Measurements from ENCODE around the gene LRIT1.
A peak's percentile ranks its signal among the peaks of the same experiment; 100 is the strongest.
"Not testable (repeated sequence)": the region's sequence is repeated elsewhere in the genome, so short reads cannot be mapped to it uniquely, and the experiment has no call there.

The LRIT1 gene, protein sequence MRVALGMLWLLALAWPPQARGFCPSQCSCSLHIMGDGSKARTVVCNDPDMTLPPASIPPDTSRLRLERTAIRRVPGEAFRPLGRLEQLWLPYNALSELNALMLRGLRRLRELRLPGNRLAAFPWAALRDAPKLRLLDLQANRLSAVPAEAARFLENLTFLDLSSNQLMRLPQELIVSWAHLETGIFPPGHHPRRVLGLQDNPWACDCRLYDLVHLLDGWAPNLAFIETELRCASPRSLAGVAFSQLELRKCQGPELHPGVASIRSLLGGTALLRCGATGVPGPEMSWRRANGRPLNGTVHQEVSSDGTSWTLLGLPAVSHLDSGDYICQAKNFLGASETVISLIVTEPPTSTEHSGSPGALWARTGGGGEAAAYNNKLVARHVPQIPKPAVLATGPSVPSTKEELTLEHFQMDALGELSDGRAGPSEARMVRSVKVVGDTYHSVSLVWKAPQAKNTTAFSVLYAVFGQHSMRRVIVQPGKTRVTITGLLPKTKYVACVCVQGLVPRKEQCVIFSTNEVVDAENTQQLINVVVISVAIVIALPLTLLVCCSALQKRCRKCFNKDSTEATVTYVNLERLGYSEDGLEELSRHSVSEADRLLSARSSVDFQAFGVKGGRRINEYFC

DNA sequence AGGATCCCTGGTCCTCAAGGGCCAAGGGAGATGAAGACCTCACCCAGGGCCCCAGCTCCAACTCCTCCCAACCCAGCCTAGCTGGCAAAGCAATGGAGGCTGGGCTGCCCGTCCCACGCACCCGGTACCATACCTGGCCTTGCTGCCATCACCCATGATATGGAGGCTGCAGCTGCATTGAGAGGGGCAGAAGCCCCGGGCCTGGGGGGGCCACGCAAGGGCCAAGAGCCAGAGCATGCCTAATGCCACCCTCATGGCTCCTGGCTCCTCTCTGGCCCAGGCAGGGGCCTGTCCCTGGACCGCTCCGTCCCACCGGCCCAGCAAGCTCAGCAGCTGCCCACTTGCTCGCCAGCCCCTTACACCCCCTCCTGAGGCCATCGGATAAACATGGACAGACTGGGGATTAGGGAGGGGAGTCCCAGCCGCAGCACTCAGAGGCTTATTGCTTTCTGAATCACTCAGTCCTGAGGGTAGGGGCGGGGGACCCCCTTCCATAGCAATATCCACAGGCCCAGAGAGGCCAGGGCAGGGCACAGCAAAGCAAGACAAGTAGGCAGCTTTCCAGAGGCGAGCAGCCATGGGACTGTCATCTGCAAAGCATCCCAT is at the start of gene LRIT1:
TSS of gene LRIT1 (minus strand) at position 362 of the 606 bp plus-strand sequence. CDS start at position 255, 107 bp downstream.
- no peak for DNase-seq

DNA sequence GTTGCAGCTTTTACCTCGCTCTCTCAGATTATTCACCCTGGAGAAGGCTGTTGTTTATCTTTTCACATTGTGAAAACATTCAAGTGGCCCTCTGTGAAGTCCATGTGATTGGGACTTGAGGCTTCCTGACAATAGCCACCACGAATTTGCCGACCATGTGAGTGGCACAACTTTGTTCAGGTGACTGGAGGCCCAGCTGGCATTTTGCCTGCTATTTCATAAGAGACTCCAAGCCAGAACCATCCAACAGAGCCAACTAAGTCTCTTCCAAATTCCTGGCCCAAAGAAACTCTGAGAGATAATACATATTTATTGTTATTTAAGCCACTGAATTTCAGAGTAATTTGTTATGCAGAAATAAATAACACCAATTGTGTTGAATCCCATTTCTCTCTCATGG is 48.9 kb upstream of the LRIT1 start:
- DNase-seq, result no peak

DNA sequence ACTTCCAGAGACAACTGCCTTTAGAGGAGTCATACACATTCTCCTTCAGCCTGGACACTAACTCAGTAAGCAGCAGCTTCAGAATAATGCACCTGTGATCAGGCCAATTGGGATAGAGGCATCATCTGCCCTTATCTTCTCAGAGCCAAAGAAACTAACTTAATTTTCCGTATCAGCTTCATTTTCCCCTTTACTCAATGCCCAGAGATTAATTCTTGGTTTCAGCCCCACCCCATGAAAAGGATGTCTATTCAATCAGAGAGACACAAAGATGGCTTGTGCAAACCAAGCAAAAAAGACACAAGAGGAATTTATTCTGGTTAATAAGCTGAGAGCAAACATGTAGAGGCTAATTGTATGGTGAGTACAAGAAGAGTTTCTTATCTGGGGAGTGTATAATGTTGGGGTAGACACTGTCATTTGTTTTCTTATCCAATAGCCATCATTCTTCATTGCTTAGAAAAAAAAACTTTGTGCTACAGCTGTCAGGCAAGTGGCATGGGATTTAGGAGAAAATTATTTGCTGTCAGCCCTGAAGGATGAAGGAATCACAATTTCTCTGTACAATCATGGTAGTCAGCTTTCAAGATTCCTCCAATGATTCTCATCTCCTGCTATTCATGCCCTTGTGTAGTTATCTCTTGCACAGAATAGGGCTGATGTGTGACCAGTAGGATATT is 48.3 kb upstream of the LRIT1 start:
- DNase-seq, result no peak

DNA sequence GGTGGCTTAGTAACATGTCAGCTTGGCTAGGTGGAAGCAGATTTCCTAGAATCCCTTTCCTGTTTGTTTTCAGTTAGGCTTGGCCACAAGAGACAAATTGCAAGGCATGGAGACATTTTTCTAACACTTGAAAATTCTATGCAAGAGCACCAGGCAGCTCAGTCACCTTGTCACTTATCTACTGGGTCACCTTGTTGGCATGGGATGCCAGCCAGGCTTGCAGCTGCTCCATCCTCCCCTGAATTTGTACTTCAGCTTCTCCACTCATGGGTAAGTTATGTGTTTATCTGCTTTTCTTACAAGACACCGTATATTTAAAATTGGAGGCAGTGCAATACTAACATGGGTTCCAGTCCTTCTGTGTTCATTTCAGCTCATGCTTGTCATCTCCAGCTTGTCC is 46.8 kb upstream of the LRIT1 start:
- no peak for DNase-seq

DNA sequence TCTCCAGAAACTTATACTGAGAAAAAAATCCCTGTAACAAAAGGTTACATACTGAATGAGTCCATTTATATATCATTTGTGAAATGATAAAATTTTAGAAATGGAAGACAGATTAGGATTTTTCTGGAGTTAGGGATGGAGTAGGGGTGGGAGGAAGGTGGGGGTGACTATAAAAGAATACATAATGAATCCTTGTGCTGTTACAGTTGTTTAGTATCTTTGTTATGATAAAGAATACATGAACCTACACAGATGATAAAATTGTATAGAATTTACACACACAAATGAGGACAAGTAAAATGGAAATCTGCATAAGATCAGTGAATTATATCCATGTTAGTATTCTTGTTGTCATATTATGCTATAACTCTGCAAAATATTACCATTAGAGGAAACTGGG is 45.3 kb upstream of the LRIT1 start:
- DNase-seq, result no peak

DNA sequence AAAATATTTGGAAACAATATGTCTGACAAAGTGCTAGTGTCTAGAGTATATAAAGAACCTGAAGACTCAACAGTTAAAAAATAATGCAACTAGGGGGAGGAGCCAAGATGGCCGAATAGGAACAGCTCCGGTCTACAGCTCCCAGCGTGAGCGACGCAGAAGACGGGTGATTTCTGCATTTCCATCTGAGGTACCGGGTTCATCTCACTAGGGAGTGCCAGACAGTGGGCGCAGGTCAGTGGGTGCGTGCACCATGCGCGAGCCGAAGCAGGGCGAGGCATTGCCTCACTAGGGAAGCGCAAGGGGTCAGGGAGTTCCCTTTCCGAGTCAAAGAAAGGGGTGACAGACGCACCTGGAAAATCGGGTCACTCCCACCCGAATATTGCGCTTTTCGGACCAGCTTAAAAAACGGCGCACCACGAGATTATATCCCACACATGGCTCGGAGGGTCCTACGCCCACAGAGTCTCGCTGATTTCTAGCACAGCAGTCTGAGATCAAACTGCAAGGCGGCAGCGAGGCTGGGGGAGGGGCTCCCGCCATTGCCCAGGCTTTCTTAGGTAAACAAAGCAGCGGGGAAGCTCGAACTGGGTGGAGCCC is 38.6 kb upstream of the LRIT1 start:
- DNase-seq, result not testable (repeated sequence)

DNA sequence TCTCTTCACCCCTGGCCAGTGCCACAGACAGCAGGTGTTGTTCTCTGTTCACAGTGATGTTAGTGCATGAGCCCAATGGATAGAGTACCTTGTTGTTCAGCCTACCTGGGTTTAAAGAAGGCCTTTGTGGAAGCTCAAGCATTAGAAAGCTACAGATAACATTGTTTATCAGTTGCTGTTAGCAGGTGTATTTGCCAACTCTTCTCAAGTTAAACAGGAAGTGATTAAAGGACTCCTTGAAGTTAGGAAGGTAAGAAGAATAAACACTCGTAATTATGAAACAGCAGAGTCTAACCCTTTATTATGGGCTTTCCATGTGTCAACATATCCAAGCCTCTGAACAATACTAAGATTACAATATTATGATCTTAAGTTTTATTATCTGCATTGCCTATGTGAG is 29.4 kb upstream of the LRIT1 start:
- no peak for DNase-seq

DNA sequence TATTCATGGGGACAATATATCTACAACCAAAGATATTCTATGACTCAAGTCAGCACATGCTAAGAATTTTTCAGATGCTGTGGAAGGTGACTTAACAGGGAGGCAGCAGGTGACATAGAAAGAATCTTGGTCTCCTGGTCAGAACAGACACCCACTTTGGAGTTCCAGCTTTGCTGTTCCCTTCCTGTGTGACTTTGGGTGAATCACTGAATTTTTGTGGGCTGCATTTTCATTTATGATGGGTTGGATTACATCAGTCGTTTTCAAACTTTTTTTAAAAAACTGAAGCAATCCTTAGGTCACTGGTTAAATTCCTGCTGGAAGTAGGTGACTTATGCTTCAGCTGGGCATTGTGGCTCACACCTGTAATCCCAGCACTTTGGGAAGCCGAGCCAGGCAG is 28.4 kb upstream of the LRIT1 start:
- no peak for DNase-seq

DNA sequence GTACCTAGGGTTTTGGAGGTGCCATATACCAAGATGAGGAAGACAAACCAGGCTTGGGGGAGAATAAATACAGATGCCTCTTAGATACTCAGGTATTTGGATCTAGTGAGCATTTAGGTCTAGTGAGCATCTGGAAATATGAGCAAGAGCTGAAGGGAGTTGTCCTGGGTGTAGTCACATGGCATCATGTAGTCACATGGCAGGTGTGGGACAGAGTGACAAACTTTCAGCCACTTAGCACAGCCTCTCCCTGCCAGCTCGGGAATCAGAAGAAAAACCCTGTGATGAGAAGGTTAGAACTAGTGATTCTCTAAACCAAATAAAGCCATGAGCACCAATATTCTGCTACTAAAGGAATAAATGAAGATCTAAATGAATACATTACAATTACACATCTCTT is 27.8 kb upstream of the LRIT1 start:
- DNase-seq, result no peak

DNA sequence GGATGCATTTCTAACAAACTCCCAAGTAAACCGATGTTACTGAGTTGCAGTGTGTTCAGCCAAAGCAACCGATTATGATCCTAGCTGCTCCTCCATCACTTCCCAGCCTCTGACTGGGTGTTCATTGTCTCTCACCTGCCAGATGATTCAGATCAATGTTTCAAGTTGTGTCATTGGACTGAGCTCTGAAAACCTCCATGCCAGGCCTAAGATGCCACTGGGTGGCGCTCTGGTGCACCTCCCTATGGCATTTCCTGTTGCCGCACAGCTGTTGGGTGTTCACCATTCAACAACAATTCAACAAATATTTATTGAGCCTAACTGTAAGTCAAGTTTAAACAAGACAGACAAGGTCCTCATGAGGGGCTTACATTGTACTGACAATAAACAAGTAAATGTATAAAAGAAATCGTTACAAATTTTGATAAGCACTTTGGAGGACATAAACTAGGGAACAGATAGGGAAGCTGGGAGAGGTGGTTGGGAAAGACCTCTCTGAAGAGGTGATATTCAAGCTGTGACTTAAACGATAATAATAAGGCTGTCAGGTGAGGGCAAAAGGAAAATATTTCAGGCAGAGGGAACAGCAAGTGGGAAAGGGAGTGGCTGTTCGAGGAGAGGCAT is 26.3 kb upstream of the LRIT1 start:
- no peak for DNase-seq

DNA sequence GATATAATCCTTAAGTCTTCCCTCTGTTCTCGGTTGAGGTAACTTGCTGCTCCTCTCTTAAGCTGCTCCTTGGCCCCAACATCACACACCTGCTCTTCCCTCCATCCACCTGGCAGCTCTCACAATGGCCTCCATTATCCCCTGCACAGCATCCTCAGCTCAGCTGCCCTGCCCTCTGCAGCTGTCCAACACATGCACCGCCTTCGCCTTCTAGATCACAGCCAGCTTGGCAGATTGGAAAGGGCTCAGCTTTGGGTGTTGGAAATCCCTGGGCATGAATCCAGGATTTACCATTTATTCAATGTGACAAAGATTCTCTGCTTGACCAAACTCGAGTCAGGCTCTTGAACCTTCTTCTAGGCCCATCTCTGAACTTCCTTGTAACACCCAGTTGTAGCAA is 24.1 kb upstream of the LRIT1 start:
- DNase-seq, result no peak

DNA sequence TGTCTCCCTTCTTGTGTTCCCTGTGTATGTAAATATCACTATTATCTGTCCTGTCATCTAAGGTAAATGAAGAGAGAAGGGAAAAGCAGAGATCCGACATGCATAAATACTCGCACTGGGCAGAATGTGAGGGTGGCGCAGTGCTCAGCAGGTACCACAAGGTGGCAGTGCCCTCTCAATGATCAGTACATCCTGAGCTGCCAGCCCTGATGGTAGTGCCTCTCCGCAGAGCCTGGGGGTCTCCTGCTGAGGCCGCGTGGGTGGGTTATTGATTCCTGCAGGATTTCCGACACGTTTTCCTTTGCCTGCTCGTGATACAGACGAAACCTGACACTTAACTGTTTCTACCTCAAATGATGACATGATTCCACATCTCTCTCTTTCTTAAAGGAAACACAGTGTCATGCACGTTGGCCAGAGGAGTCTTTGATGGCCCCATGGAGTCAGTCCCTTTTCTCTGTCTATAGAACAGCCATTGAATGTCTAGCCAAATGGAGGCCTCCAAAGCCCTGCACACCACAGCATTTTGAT is 23.3 kb upstream of the LRIT1 start:
- DNase-seq, result peak in 1 of 2 experiments; percentile 23

DNA sequence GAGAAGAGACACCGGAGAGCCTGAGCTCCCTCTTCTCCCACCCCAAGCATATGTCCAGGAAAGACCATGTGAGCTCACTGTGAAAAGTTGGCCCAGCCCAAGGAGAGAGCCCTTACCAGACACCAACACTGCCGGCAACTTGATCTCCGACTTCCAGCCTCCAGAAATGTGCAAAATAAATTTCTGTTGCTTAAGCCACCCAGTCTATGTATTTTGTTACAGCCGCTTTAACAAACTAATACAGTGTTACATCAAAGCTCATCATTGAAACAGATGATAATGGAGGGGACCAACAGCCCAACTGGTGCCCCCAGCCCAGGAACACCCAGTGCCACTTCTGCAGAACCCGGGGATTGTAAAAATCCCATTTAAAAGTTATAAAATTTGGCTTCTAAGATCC is 22.4 kb upstream of the LRIT1 start:
- no peak for DNase-seq

DNA sequence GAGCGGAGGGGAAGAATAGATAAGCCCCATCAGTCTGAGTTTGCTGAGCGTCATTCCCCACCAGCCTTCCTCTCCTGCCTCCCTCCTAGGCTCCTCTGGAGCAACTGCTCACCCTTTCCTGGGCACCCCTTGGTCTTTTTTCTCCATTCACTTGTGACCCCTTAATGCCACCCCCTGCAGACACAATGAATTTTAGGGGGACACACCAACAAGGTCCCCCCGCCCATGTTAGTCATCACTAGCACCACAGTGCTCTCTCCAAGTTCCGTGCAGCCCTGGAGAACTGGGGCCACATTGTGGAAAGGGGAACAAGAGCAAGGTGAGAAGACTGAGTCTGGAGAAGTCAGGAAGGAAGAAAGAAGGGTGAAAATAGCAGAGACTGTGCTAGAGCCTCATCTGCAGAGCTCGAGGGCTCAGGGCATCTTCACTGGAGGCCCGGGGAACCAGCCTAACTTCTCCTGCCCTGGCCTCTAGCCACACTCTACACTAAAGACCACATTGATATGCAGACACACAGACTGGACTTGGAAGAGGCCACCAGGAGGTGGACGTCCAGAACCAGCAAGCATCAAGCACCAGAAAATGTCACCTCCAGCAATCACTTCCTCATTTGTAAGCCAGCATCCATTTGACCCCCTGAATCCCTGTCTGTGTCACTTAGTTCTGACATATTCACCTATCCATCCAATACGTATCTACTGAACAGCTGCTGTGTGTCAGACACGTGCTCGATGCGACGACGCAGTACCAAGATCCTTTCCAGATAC is 21.0 kb upstream of the LRIT1 start:
- DNase-seq, result no peak

DNA sequence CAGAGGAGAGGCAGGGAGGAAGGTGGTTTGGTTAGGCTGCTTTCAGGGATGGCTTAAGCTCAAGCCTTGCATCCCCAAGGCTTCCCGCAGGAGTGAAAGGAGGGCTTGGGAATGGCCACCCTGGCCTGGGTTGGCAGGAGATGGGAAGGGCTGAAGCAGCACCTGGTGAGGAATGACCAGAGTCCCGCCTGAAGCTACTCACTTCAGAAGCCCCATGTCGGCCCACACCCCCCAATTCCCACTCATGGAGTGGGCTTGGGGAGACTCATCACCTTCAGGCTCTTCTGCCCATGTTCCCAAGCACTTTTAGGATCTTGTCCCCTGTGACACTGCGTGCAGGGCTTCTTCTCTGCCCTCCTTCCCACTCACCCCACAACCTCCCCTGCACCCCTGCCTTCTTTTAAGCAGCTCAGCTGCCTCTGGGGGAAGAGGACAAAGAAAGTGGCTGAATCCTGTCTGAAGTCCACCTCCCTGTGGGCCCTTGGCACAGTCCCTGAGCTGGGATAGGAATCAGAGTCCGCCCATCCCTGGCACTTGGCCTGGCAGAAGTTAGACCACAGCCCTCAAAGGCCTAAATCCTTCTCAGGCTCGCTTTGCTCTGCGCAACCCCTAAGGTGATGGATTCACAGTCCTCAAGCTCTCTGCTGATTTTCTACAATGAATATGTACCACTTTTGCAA is 20.0 kb upstream of the LRIT1 start:
- no peak for DNase-seq

DNA sequence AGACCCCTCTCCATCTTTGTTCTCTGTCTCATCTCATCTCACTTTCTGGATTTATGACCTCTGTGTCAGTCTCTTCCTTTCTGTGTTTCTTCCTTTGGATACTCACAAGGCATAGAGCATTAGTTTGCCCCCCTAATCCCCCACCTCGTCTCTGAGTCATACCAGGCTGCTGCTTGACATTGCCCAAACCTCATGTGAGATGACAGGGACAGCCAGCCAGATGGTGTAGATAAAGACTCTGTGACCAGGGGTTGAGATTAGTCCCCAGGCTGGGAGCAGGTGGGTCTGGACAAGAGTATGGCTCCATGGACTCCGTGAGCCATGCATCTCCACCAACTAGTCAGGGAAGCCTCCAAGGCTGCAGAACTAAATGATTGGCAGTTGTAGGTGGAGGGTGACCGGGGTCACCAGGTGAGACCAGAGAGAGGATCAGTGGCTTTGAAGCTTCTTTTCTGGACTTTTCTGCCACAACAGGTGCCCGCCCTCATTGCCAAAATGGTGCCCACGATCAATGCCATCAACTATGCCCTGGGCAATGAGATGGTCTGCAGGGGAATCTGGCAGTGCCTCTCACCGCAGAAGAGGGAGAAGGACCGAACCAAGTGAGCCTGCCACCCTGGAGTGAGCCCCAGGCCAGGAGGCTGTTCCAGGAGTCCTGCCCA is 16.8 kb upstream of the LRIT1 start:
- DNase-seq, result no peak

DNA sequence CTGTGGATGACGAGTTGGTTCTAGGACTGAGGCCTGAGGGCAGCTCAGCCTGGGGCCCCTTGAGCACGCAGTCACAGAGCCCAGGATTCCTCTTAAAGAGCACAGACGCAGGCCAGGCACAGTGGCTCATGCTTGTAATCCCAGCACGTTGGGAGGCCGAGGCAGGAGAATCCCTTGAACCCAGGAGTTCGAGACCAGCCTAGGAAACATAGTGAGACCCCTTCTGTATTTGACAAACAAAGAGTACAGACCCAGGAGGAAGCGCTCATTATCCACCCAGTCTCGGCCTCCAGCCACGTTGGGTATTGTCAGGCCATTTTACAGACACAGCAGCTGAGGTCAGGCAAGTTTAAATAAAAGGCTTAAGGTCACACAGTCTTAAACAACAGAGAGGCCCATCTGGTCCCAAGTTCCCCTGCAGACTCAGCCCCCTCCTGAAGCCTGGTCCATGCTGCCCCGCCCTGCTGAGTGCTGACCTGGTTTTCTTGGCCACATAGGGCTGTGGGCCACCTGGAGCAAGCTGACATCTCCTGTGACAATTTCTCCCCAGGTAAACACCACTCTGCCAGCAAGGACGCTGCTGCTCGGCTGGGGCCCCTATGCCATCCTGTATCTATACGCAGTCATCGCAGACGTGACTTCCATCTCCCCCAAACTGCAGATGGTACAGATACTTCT is 16.1 kb upstream of the LRIT1 start:
- DNase-seq, result no peak

DNA sequence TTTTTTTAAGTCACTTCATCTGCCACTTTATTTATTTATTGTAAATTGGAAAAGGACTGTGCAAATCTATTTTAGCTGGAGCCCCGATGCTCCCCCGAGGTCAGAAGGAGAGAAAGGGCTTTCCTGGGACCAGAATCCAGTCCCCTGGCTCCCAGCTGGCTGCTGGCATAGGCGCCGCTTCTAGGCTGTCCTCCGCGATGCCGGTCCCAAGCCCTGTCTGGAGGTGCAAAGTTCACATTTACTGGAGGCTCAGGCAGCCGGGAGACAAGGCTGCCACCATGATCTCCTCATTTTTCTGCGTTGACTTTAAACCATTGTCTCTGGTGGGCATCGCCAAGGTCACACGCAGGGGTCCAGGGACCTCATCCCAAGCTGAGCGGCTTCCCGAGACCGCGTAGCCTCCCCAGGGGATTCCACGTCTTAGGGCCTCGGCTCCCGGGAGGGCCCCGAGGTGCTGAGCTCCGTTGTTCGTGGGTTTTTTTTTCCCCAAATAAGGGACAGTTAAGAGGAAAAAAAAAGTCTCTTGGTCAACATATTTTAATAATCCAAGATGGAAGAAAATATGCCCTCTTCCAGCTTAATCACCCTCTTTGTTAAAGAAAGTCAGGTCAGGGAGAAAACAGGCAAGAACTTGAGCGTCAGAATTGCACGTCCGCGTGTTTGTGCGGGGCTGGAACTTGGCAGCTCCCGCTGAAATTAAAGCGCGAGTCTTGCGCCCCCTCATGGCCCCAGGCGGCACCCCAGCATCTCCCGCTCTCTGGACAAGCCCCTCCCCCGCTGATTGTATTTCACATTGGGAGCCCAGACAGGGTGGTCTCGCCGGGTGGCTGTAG is 15.4 kb upstream of the LRIT1 start:
- DNase-seq, result no peak
